Hindlimb muscle (tissue), 1 donor: Measurements from ENCODE around the gene CDH4. TPM values are rescaled to one million over a fixed set of nuclear protein-coding genes. Genes with fewer than 3 reads are reported as not detected.

ENCODE experiments used
- DNase-seq: peaks from one replicate; pipeline ENCODE4 v3.0.0-alpha.2; 2013
- polyA plus RNA-seq: library from polyadenylated mRNA; unstranded; fragments of 120-200 nt; gene quantifications from one replicate; pipeline ENCODE4 v1.2.1, GENCODE V29; 2013; ENCODE audit not compliant: insufficient read length

CDH4 gene
- polyA plus RNA-seq, 1 donor = 1.0 TPM

DNA sequence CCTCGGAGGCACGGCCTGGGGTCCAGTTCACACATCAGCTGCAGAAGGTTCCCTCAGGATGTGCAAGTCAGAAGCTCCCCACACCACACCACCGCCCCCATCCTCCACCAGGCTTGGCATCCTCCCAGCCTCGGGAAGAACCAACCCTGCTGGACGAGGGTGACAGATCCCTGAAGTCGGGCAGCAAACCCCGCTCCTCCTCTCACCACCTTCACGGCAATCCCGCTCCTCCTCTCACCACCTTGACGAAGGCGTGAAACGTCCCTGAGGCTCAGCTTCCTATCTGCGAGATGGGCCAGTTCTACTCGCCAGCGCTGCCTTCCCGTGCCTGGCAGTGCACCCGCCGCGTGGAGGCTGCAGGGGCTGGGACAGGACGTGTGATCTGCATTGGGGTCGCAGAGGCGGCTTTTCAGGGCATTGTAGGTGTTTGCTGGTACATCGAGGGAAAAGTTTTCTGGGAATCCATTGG, 486.6 kb downstream of the CDH4 start:
- DNase-seq = no peak

DNA sequence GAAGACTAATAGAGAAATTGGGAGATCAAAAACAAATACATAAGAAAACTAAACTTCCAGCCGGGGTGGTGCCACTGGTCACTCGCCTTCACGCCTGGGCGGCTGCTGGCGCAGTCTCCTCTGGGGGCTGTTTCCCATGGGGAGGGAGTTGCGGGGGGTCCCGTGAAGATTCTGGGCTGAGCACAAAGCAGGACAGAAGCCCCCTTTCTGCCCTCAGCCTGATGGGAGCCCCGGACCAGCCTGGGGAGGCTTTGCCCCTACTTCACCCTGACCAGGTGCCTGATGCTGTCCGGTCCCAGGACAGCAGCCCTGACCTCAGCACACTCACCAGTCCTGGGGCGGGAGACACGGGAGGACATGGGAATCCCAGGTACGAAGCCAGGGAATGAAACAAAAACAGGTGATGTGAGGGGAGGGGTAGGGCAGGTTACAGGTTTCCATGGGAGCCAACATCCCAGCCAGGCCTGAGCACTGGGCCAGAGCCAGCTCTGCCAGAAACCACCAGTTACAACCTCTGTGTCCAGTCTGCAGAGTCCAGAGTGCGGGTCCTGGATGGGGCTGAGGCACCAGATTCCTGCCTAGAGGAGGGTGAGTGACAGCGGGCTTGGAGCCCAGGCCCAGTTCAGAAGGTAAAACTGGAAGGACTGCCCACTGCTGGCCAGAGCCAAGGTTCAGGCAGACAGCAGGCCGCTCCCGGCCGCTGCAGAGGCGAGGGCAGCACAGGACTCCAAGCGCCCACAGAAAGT, 487.2 kb downstream of the CDH4 start:
- no peak for DNase-seq

DNA sequence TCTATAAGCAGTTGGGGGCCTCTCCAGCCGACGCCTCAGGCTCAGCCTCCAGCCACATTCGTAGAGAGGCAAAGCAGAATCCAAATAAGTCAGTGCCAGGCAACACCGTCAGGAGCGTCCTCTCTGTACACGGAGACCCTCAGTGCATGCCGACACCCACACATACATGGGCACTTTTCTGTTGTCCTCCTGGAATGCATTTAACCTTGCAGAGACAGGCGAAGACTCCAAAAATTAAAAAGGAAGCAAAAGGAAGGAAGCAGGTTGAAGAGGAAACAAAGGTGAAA, 487.7 kb downstream of the CDH4 start:
- DNase-seq = no peak

DNA sequence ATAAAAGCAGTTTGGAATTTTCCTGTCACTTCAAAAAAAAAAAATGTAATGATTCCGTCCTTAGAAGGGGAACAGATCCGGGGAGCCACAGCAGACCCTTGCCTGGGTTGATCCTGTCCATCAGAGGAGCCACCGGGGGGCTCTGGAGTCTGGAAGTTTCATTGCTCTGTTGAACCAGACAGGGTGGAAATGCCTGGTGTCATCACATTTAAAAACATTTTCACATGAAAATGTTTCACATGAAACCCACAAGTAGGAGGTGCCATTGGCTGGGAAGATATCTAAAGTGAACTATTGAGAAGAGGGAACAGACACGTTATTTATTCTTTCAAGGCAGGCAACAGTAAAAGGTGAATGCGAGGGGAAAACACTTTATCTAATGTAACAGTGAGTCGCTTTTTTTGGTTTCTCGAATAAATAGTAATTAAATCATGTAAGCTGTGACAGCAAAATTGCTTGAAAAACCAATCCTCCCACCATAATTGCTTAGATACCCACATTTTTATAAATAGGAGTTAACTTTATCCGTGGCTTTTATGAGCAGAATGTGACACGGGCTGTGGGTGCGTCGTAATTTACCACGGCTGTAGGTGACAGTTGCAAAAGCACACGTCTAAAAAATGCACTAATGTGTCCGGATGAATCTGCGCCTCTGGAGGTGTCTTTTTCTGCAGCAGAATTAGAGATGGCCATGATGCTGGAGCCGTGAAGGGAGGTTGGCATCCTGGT, 490.2 kb downstream of the CDH4 start:
- DNase-seq = no peak

DNA sequence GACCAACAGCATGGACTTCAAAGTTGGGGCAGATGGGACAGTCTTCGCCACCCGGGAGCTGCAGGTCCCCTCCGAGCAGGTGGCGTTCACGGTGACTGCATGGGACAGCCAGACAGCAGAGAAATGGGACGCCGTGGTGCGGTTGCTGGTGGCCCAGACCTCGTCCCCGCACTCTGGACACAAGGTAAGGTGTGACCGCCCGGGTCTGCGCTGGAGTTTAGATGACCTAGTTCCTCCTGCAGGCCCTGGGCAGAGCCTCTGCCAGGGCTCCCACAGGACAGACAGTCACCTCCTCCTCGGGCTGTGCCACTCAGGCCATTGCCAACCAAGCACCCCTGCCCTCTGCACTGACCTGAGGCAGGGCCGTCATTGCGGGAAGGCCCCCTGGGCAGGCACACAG, 491.5 kb downstream of the CDH4 start:
- no peak for DNase-seq

DNA sequence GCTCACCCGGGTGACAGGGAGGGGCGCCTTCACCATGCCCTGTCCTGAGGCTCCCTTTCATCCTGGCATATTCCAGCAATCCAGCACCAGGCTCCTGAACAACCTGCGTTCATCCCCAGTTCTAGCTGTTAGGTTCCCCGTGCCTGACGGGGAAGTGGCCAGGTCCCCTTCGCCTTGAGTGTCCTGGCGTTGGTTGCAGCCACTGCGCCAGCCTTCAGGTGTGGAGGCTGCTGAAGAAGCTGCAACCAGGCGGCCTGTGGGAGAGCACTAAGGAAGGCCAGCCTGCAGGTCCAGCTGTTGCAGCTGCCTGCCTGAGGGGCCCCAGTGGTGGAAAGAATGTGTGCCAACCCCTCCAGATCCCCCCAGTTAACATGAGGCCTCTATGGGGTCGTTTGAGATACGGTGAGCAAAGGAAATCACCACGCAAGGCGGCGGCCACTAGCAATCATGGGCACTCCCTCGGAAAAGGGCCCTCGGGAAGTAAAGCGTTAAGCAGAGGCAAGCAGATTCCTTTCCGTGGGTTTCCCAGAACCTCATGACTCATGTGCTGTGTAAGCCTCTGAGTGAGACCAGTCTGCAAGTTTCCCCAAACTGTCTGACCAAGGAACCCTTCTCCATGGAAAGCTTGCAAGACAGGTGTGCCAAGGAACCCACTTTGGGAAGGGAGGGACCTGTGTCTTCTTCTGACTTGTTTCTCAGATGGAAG, 492.8 kb downstream of the CDH4 start:
- DNase-seq = no peak

DNA sequence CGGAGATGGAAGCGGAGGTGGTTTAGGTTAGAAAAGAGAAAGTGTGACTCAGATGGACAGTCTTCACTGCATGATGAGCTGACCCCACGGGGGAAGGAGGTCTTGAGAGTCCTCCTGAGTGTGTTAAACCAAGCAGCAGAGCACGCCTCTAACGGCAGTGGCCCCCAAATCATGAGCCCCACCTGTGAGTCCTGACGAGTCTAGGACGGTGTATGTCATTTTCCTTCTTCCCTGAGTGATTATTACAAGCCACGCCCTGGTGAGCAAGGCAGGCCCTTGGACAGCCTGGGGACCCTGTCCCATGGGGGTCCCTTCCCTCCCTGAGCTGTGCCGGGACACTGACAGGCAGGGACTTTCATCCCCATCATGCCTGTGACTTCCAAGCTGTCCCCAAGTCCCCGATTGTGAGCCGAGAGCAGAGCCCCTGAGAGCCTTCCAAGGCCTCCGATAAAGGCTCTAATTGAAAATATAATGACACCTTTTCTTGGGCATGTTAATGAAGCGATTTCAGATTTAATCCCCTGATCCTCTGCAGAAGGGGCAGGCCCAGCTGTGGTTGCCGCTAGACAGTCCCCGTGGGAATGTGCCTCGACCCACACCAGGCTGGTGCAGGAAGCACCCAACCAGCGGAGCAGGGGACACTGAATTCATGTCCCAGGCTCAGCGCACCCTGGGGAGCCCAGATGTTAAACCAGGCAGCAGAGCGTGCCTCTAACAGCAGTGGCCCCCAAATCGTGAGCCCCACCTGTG, 493.5 kb downstream of the CDH4 start:
- DNase-seq = no peak

DNA sequence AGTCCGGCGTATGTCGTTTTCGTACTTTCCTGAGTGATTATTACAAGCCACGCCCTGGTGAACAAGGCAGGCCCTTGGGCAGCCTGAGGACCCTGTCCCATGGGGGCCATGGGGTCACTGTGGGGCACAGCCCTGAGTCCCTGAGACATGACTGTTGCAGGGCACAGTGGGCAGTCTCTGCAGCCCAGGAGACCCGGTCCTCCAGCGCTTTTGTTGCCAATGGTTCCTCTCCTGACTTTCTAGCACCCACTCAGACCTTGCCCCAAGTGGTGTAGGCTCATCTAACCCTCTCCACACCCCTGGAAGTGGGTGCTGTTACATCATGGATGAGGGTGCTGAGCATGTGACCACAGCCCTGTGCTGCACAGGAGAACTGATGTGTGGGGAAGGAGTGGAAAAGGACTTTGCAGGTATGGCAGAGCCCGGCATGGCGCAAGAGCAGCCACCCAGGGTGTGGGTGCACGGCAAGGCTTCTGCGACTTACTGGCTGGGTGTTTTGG, 494.1 kb downstream of the CDH4 start:
- no peak for DNase-seq

DNA sequence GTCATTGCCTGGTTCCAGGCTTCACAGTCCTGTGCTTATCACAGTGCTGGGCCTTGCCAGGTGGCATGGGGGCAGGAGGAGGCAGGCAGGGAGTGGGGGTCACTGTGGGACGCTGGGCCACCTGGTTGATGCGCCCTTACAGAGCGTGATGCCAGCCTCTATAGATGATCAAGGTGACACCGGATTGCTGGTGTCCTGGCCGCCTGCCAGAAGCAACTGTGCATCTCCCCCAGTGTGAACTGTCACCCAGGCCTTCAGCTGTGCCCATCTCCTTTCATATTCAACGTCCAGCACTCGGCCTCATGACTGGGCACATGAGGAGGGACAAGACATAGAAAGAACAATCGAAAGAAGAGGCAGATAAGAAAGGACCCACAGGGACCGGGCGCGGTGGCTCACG, 494.7 kb downstream of the CDH4 start:
- DNase-seq = no peak

DNA sequence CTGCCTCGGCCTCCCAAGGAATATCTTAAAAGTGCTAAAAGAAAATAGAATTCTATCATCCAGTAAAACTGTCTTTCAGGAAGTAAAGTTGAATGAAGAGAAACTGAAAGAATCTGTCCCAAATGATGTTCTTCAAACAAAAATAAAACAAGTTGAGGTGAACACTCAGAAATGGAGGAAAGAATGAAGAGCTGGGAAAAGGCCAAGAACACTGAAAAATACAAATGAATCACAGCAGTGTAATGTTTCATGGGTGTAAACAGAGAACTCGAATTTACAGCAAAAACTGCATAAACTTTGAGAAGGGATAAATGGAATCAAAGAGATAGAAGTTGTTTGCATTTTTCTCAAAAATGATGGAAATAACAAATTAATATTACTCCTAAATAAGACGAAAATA, 496.3 kb downstream of the CDH4 start:
- DNase-seq = no peak

DNA sequence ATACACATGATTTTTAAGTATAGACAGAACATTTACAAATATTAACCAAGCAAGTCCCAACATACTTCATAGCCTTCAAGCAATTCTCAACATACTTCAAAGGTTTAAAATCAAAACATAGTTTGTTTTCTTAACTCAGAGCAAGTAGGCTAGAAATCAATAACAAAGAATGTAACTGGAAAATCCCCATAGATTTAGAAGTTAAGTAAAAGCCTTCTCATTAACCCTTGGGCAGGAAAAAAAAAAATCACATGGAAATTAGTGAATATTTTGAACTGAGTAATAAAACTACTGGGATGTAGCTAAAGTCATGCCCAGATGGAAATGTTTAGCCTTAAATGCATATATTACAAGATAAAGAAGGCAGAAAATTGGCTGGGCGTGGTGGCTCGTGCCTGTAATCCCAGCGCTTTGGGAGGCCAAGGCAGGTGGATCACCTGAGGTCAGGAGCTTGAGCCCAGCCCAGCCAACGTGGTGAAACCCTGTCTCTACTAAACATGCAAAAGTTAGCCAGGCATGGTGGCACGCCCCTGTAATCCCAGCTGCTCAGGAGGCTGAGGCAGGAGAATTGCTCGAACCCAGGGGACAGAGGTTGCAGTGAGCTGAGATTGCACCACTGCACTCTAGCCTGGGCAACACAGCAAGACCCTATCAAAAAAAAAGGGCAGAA, 497.5 kb downstream of the CDH4 start:
- no peak for DNase-seq

DNA sequence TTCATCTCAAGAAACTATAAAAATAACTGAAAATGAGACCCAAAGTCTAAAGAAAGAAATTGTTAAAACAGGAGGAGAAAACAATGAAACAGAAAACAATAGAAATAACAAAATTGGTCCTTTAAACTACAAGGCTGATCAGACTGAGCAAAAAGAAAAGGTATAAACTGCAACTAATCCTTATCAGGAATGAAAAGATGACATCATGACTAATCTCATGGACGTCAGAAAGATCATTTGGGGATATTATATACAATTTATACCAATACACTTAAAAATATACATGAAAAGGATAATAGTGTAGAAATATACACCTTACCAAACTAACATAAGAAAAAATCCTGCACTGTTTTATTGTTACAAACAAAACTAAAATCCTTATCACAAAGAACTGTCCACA, 498.0 kb downstream of the CDH4 start:
- DNase-seq = no peak

DNA sequence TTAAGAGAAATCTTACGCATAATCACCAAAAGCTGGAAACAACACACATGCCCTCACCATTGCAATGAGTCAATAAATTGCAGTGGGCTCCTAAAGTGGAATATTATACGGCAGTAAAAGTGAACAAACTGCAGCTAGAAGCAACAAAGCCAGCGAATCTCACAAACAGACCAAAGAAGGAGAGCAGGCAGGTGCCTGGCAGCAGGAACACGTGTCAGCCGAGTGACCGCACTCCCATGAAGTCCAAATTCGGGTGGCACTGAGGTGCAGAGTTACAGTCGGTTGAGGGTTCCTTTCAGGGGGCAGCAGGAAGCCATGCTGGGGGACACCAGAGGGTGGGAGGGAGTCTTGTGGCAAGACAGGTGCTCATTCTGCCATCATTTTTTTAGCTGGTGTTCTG, 500.5 kb downstream of the CDH4 start:
- no peak for DNase-seq

DNA sequence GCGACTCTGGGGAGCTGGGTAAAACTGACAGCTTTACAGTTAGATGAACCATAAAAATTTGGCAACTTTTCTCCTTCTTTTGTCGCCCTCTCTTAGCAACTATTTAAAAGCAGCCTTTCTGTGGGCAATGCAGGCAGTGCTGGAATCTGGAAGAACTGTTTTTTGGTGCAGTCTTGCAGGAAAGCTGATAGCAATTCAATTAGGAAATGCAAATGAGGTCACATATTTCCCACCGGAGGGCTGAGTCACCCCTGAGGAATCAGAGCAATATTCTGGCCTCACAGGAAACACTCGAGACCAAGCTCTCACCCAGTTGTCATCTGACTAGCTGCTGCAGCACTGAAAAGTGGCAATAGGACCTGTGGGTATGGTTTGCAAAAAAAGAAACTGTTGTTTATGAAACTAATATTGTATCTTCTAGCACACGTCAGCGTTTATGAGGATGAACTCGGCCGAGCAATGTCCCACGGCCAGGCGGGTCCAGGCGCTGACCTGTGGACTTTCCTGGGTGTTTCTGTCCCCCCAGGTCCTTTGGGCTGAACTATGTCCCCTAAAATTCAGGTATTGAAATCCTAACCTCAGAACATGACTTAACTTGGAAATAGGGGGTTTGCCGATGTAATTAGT, 501.4 kb downstream of the CDH4 start:
- no peak for DNase-seq

DNA sequence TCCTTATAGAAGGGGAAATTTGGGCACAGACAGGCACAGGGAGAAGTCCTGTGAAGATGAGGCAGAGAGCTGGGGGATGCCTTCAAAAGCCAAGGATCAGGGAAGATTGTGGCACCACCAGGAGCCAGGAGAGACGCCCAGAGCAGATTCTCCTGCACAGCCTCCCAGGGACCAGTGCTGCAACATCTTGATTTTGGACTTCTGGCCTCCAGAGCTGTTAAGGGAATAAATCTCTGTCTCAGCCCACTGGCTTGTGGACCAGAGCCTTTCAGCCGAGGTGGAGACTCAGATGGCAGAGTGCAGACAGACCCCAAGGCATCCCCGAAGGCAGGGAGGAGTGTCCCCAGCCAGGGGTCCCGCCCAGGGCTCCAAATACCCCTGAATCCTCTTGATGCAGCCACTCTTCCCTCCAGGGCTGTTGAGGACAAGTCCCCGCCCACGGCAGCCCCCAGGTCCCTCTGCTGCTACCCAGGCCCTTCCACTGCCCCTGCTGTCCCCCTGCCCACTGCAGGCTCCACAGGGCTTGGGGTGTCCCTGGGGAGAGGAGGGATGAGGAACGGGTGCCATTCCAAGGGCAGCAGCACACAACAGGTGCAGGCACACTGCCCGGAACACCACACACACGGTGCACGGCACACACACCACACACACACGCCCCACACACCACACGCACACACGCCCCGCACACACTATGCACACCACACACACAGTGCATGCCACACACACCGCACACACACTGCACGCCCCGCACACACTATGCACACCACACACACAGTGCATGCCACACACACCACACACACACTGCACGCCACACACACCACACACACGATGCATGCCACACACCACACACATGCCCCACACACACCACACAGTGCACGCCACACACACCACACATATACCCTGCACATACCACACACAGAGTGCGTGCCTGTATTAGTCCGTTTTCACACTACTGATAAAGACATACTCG, 502.2 kb downstream of the CDH4 start:
- DNase-seq = no peak

DNA sequence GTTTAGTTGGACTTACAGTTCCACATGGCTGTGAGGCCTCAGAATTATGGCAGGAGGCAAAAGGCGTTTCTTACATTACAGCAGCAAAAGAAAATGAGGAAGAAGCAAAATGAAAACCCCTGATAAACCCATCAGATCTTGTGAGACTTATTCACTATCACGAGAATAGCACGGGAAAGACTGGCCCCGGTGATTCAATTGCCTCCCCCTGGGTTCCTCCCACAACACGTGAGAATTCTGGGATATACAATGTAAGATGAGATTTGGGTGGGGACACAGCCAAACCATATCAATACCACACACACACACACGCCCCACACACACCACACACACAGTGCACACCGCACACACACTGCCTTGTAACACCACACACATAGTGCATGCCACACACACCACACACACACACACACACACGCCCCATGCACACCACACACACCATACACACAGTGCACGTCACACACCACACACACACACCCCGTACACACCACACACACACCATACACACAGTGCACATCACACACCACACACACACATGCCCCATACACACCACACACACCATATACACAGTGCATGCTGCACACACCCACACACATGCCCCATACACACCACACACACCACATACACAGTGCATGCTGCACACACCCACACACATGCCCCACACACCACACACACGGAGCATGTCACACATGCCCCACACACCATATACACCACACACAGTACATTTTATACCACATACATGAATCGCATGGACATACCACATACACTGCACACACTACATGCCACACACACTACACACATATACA, 503.1 kb downstream of the CDH4 start:
- no peak for DNase-seq

DNA sequence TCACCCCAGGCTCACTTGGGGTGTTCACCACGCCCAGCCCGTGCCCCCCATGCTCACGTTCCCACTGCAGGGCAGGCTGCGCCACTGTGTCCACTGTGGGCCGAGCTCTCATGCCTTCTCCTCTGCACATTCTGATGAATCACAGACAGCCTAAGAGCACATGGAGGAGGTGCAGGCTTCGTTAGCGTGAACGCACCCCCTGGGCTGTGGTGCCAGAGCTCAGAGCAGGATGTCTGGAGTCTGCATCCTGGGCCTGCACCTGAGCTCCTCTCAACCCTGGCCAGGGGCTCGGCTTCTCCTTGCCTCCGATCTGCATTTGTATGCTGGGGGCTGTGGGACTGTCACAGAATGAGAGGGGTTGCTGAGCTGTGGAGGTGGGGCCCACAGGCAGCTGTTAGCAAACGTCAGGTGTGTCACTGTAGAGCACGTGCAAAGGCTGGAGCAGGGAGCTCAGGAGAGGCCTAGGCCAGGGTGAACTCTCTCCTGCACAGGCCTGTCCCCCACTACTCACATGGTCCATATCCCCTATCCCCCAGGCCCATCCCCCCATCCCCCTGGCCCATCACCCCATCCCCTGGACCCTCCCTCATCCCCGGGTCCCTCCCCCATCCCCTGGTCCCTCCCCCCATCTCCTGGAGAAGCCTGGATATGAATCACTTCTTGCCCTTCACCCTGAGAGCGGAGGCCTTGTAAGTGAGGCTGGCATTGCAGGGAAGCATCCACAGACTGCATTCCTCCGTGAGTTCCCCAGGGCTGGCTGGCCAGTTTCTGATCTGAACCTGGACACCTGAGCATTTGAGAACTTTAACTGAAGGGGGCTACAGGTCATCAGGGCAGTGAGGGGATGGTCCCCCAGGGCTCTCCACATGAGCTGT, 504.1 kb downstream of the CDH4 start:
- DNase-seq = no peak

DNA sequence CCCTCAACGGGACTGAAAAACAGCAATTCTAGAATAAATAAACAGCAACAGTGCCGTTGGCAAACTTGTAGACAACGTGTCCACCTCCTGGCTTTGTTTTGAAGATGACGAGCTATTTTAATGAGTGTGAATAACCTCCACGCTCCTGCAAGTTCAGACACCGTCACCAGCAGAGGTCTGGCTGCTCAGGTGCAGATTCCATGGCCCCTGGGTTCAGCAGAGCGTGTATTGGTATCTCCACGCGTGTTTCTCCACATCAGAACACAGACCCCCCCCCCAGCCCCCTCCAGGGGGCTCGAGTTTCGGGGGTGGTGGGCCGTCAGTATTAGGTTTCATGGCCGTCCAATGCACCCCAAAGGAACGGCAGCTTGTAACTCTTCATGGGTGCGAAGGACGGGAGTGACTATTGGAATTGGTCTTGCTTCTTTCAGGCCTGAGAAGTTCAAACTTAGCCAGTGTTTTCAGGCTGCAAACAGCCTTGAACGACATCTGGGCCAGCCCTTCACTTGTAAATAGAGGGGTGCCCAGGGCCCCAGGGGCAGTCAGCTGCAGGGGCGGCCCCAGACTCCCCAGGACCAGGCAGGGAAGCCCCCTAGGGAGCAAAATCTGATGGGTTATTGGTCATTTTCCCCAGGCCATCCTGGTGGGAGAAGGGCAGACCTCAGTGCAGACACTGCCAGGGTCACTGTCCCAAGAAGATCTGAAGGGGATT, 505.1 kb downstream of the CDH4 start:
- DNase-seq = no peak
